H1 (cell line): ENCODE data around the gene KLHL40. TPM values are rescaled to one million over a fixed set of nuclear protein-coding genes. Genes with fewer than 3 reads are reported as not detected.

Experiments used
- CTCF ChIA-PET: fragments of 300-600 bp; sonication (Branson Sonifier 250); formaldehyde crosslinking; loops from one replicate; lab custom pipeline; 2021; ENCODE audit not compliant: partially characterized antibody; lab: Charles Lee
- POLR2A ChIA-PET: fragments of 300-600 bp; sonication (Branson Sonifier 250); formaldehyde crosslinking; loops from one replicate; lab custom pipeline; 2021; ENCODE audit warnings: inconsistent platforms; ENCODE audit not compliant: partially characterized antibody; lab: Charles Lee
- DNase-seq, 2 experiments: peaks; one replicate each; pipeline versions ENCODE4 v3.0.0 to v3.0.0-alpha.2; 2010 to 2022; ENCODE audit warnings: low spot score in 2 of 2, low read depth in 1 of 2, mixed read lengths in 1 of 2
- FAIRE-seq: peaks from 2 replicates; lab custom pipeline; 2011; peaks lifted over from hg19 to GRCh38; lab: Jason Lieb, UNC
- H2AFZ ChIP-seq: 2 replicates; pipeline ENCODE4 v1.8.1; 2012; ENCODE audit warnings: low read length, inconsistent platforms
- H2AK5ac ChIP-seq: 2 replicates; pipeline ENCODE4 v1.6.1; 2013; ENCODE audit warnings: low read depth, low read length
- H2BK120ac ChIP-seq: replicated peaks from 2 replicates; pipeline ENCODE3; 2013; ENCODE audit warnings: low read depth, low read length, inconsistent platforms
- H2BK12ac ChIP-seq: 2 replicates; pipeline ENCODE4 v1.6.1; 2013; ENCODE audit warnings: low read depth, low read length
- H2BK15ac ChIP-seq: 2 replicates; pipeline ENCODE4 v1.6.1; 2013; ENCODE audit warnings: low read length
- H2BK20ac ChIP-seq: 2 replicates; pipeline ENCODE4 v1.6.1; 2013; ENCODE audit warnings: low read length
- H2BK5ac ChIP-seq: 2 replicates; pipeline ENCODE4 v1.6.1; 2013; ENCODE audit warnings: low read depth, low read length
- H3K14ac ChIP-seq: 2 replicates; pipeline ENCODE4 v1.6.1; 2013; ENCODE audit warnings: inconsistent platforms; ENCODE audit not compliant: insufficient read length
- H3K18ac ChIP-seq: 2 replicates; pipeline ENCODE4 v1.6.1; 2013; ENCODE audit warnings: low read length; ENCODE audit errors: extremely low read depth
- H3K23ac ChIP-seq: 2 replicates; pipeline ENCODE4 v1.6.1; 2013; ENCODE audit warnings: inconsistent platforms; ENCODE audit not compliant: insufficient read length
- H3K23me2 ChIP-seq: 2 replicates; pipeline ENCODE4 v1.6.1; 2013; ENCODE audit warnings: low read depth, low read length
- H3K27ac ChIP-seq: 2 replicates; pipeline ENCODE4 v1.6.1; 2011; ENCODE audit warnings: low read depth, low read length, inconsistent platforms
- H3K27me3 ChIP-seq, 4 experiments: replicated peaks in 1 of 4; 1 replicate in 1 of 4; 2 replicates in 3 of 4; pipeline versions ENCODE4 v1.6.1 to v1.8.1; 2011 to 2013; ENCODE audit warnings: low read length in 3 of 4, mild to moderate bottlenecking in 3 of 4, inconsistent platforms in 2 of 4, mixed read lengths in 2 of 4, moderate library complexity in 1 of 4; ENCODE audit not compliant: control insufficient read depth in 3 of 4, insufficient read depth in 3 of 4; ENCODE audit errors: extremely low read depth in 1 of 4
- H3K36me3 ChIP-seq, 4 experiments: 2 replicates each; pipeline versions ENCODE4 v1.6.1 to v1.8.1; 2011 to 2013; ENCODE audit warnings: mild to moderate bottlenecking in 4 of 4, low read length in 3 of 4, moderate library complexity in 2 of 4, control low read depth in 1 of 4, inconsistent platforms in 1 of 4; ENCODE audit not compliant: insufficient read depth in 4 of 4, control insufficient read depth in 2 of 4
- H3K4ac ChIP-seq: replicated peaks from 2 replicates; pipeline ENCODE3; 2013; ENCODE audit warnings: low read length, low read depth, mixed read lengths, inconsistent platforms; ENCODE audit not compliant: insufficient read length
- H3K4me1 ChIP-seq, 4 experiments: replicated peaks in 1 of 4; 1 replicate in 1 of 4; 2 replicates in 3 of 4; pipeline versions ENCODE4 v1.6.1 to v1.8.1; 2011 to 2013; ENCODE audit warnings: low read length in 3 of 4, inconsistent platforms in 2 of 4, mixed read lengths in 1 of 4; ENCODE audit not compliant: insufficient read depth in 4 of 4, control insufficient read depth in 3 of 4
- H3K4me2 ChIP-seq, 2 experiments: 2 replicates each; pipeline versions ENCODE4 v1.6.1 to v1.8.1; 2011 to 2013; ENCODE audit warnings: low read depth in 2 of 2, low read length in 2 of 2, control low read depth in 1 of 2, inconsistent platforms in 1 of 2, mild to moderate bottlenecking in 1 of 2; ENCODE audit not compliant: insufficient read depth in 1 of 2
- H3K4me3 ChIP-seq, 4 experiments: fragments of 200-600, 300-600 bp in 1 of 4; sonication (generic), shearing (Covaris generic), sonication (Bioruptor Twin) in 1 of 4; 2 replicates each; pipeline versions ENCODE4 v1.5.1 to v1.8.1; 2011 to 2016; ENCODE audit warnings: low read length in 4 of 4, low read depth in 3 of 4, control low read depth in 2 of 4, inconsistent platforms in 2 of 4, mild to moderate bottlenecking in 2 of 4, mixed read lengths in 1 of 4, moderate library complexity in 1 of 4; ENCODE audit not compliant: insufficient read depth in 2 of 4; ENCODE audit errors: extremely low read depth in 1 of 4
- H3K56ac ChIP-seq: replicated peaks from 2 replicates; pipeline ENCODE3; 2013; ENCODE audit warnings: low read depth, mild to moderate bottlenecking, mixed read lengths, low read length, inconsistent platforms; ENCODE audit not compliant: insufficient read length
- H3K79me1 ChIP-seq: 2 replicates; pipeline ENCODE4 v1.6.1; 2013; ENCODE audit warnings: low read depth, low read length, control low read depth
- H3K79me2 ChIP-seq, 2 experiments: 2 replicates each; pipeline versions ENCODE4 v1.6.1 to v1.8.1; 2012 to 2013; ENCODE audit warnings: low read length in 2 of 2, mild to moderate bottlenecking in 2 of 2, inconsistent platforms in 1 of 2; ENCODE audit not compliant: insufficient read depth in 2 of 2, control insufficient read depth in 1 of 2
- H3K9ac ChIP-seq, 4 experiments: replicated peaks in 1 of 4; 1 replicate in 1 of 4; 2 replicates in 3 of 4; pipeline versions ENCODE4 v1.6.1 to v1.8.1; 2011 to 2013; ENCODE audit warnings: low read depth in 3 of 4, low read length in 3 of 4, control low read depth in 2 of 4, mild to moderate bottlenecking in 2 of 4, moderate library complexity in 2 of 4, inconsistent platforms in 1 of 4; ENCODE audit errors: extremely low read depth in 1 of 4
- H3K9me3 ChIP-seq, 2 experiments: 2 replicates each; pipeline versions ENCODE4 v1.6.1 to v1.8.1; 2012 to 2013; ENCODE audit warnings: mild to moderate bottlenecking in 2 of 2, moderate library complexity in 2 of 2, control low read depth in 1 of 2, inconsistent platforms in 1 of 2, low read depth in 1 of 2, low read length in 1 of 2, mixed read lengths in 1 of 2; ENCODE audit not compliant: insufficient read depth in 2 of 2
- H4K20me1 ChIP-seq, 2 experiments: replicated peaks in 1 of 2; 2 replicates each; pipeline versions ENCODE3 to v1.8.1; 2011 to 2013; ENCODE audit warnings: inconsistent platforms in 2 of 2, low read length in 2 of 2, mild to moderate bottlenecking in 1 of 2; ENCODE audit not compliant: insufficient read depth in 2 of 2, control insufficient read depth in 1 of 2
- H4K5ac ChIP-seq: 2 replicates; pipeline ENCODE4 v1.6.1; 2013; ENCODE audit warnings: low read length, low read depth, mixed read lengths, inconsistent platforms; ENCODE audit not compliant: insufficient read length
- H4K8ac ChIP-seq: 2 replicates; pipeline ENCODE4 v1.8.0; 2013; ENCODE audit warnings: mild to moderate bottlenecking, moderate library complexity, low read length, inconsistent platforms; ENCODE audit not compliant: insufficient read depth; ENCODE audit errors: extremely low read depth
- H4K91ac ChIP-seq: replicated peaks from 2 replicates; pipeline ENCODE3; 2013; ENCODE audit warnings: low read length, mixed read lengths, inconsistent platforms; ENCODE audit not compliant: insufficient read length
- CHD2 ChIP-seq: IDR thresholded peaks from 2 replicates; pipeline ENCODE4 v1.6.1; 2012; ENCODE audit warnings: low read length, improper control_type of control experiment
- EP300 ChIP-seq, 2 experiments: IDR thresholded peaks; 1 replicate in 1 of 2; 2 replicates in 1 of 2; pipeline ENCODE4 v1.6.1; 2011 to 2012; ENCODE audit warnings: low read depth in 2 of 2, low read length in 2 of 2, mild to moderate bottlenecking in 2 of 2, borderline replicate concordance in 1 of 2, inconsistent platforms in 1 of 2, moderate library complexity in 1 of 2
- EZH2 ChIP-seq: fragments of 200-600 bp; sonication (generic); IDR thresholded peaks from 2 replicates; pipeline ENCODE4 v1.7.1; 2012; ENCODE audit warnings: low read depth, mild to moderate bottlenecking, moderate library complexity, low read length, inconsistent platforms; ENCODE audit not compliant: severe bottlenecking
- RBBP5 ChIP-seq: IDR thresholded peaks from 2 replicates; pipeline ENCODE4 v1.7.1; 2012; ENCODE audit warnings: low read depth, mild to moderate bottlenecking, inconsistent platforms, low read length, moderate library complexity, borderline replicate concordance
- SP4 ChIP-seq: IDR thresholded peaks from 2 replicates; pipeline ENCODE4 v1.6.1; 2012; ENCODE audit warnings: low read length, inconsistent platforms
- WGBS, 2 experiments: shearing (Covaris generic) in 1 of 2; methylation state at CpG; one replicate each; pipeline versions ENCODE4 v1.1.6 to v1.1.7; 2013 to 2015; ENCODE audit warnings: low lambda C conversion rate in 2 of 2, mixed read lengths in 2 of 2, inconsistent platforms in 1 of 2, low coverage in 1 of 2, missing lambda C conversion rate in 1 of 2; ENCODE audit not compliant: insufficient replicate concordance in 2 of 2, insufficient coverage in 1 of 2, insufficient read length in 1 of 2; ENCODE audit errors: extremely low coverage in 1 of 2, missing lambda C conversion rate in 1 of 2; 5-methylcytosine and 5-hydroxymethylcytosine counted together
- polyA plus RNA-seq, 7 experiments: library from polyadenylated mRNA; depleted of rRNA in 3 of 7; stranded (reverse) in 5 of 7; unstranded in 2 of 7; fragments of >200 nt in 5 of 7; fragments of 200-250 nt in 2 of 7; gene quantifications; 1 replicate in 5 of 7; 2 replicates in 1 of 7; 4 replicates in 1 of 7; pipeline versions ENCODE4 v1.2.1 to v1.2.3, GENCODE V29; 2011 to 2013; ENCODE audit warnings: missing spikeins in 2 of 7, mixed read lengths in 2 of 7
- total RNA-seq: library from RNA; stranded (reverse); fragmentation: NEBNext Ultra II Directional; extraction: Animal tissue kit (Norgen Biotek cat#: 25700); gene quantifications from 2 replicates; pipeline ENCODE4 v1.2.1, GENCODE V29; 2021

The KLHL40 gene
- total and polyA plus RNA-seq, 2 of the 8 experiments (the other 6 are each of a cell fraction or from before 2014, with no cell fraction given), result 0.02 TPM; not detected in 1

DNA sequence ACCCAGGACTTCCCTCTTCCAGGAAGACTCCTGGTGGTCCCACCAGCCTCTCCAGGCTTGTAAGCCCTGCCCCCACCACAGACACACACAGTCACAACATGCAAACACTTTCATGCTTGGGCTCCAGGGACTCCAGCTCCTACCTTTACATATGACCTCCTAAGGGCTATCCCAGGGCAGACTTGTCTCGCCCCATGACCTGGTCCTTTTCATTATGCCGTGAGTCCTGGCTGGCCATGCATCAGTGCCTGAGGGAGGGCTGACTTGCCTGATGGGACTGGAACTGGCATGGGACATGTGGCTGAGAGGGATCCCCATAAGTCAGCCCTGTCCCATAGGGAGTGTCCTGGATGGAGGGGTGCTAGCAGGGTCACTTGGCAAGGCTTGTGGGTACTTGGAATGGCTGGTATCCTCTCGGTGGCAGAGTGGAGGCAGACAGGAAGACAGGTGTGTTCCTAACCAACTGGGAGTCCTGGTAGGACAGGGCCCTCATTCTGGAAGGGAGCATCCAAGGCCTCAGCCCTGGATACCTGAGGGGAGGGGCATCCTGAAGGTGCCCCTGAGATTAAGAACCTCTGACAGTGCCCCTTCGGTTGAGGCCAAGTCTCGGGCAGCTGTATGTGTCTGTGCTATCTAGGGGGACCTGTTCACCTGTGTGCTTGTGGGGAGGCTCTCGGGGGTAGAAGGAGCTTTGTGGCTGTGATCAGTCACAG lies 17.8 kb downstream of the KLHL40 start:
- H2AK5ac ChIP-seq, result no peak overlapping the region
- no peaks in the 10 kb centered on the region; a peak in 1 of 7 replicates for H3K27me3 ChIP-seq
- ChIA-PET POLR2A (interaction anchor here (0.6 to 3.0 kb wide), 2 partner anchors 10 to 53 kb away, joined by 6 to 9 read pairs; no protein-coding TSS in a partner anchor), CTCF (interaction anchor here (0.7 to 4.4 kb wide), 6 partner anchors 9 to 49 kb away, joined by 3 to 27 read pairs (median 8); no protein-coding TSS in a partner anchor)
- no peak overlapping the region for H3K56ac ChIP-seq
- H3K27ac ChIP-seq, result no peak overlapping the region
- H2BK15ac ChIP-seq, result 0 out of 2 replicates have a peak overlapping the region, but pooled peaks have one; percentile 16
- no peak overlapping the region for H2BK120ac ChIP-seq
- peaks cover 0 to 12% (median 0%) of the 10 kb centered on the region in 4 experiments; a peak in 3 of 7 replicates for H3K4me1 ChIP-seq
- H3K9me3 ChIP-seq, result no peaks in the 10 kb centered on the region
- no peak overlapping the region for H3K23ac ChIP-seq
- no peak overlapping the region for H3K18ac ChIP-seq
- H3K79me2 ChIP-seq, result no peaks in the 10 kb centered on the region
- H3K36me3 ChIP-seq, result no peaks in the 10 kb centered on the region
- H3K9ac ChIP-seq, result no peak overlapping the region
- peaks cover 0 to 2% of the 10 kb centered on the region in 2 experiments for H4K20me1 ChIP-seq
- no peak overlapping the region for H2AFZ ChIP-seq
- 87% methylated on average over 6 of the region's 6 CpGs; no CpG with 5 or more reads in 1 of the 2 experiments for WGBS, 2 experiments
- H3K79me1 ChIP-seq, result no peaks in the 10 kb centered on the region
- FAIRE-seq, result no peak
- H4K5ac ChIP-seq, result no peak overlapping the region
- H3K4me3 ChIP-seq, result no peak overlapping the region
- no peak overlapping the region for H3K14ac ChIP-seq
- no peak overlapping the region for H4K91ac ChIP-seq
- H3K4me2 ChIP-seq, result no peak overlapping the region
- peaks cover 2% of the 10 kb centered on the region; the same call in 1 of the 2 replicates for H3K23me2 ChIP-seq
- no peak overlapping the region for H2BK12ac ChIP-seq
- peak overlapping the region; percentile 2; the same call in 1 of the 2 replicates for H4K8ac ChIP-seq
- no peak overlapping the region for H2BK20ac ChIP-seq
- peak in 1 of 2 experiments; percentile 39 for DNase-seq
- no peak overlapping the region for H3K4ac ChIP-seq
- H2BK5ac ChIP-seq, result no peak overlapping the region
- no peak for TF ChIP-seq EZH2
- TF ChIP-seq SP4, result no peak
- TF ChIP-seq EP300 (IDR thresholded peaks at IDR 0.05; ENCODE audit: borderline replicate concordance in 1 of 2, low read depth in 2 of 2, low read length in 2 of 2), result no peak
- no peak for TF ChIP-seq RBBP5
- TF ChIP-seq CHD2, result no peak
